Smooth muscle cell (in vitro differentiated cells): ENCODE results near the gene SDK1. TPM values are rescaled to one million over a fixed set of nuclear protein-coding genes. Genes with fewer than 3 reads are reported as not detected.

Experiments used
- DNase-seq: peaks from one replicate; lab custom pipeline; 2025; ENCODE audit not compliant: unreplicated experiment; lab: John Stamatoyannopoulos, UW
- H2AFZ ChIP-seq: fragments of 200-600 bp; sonication (generic); 2 replicates; pipeline ENCODE4 v1.6.0; 2016; ENCODE audit warnings: antibody characterized with exemption, low read depth, mild to moderate bottlenecking
- H3F3A ChIP-seq: fragments of 200-600 bp; sonication (generic); 2 replicates; pipeline ENCODE4 v1.6.0; 2017; ENCODE audit warnings: antibody characterized with exemption, low read depth
- H3K27ac ChIP-seq: fragments of 200-600 bp; sonication (generic); 2 replicates; pipeline ENCODE4 v1.5.1; 2016; ENCODE audit warnings: low read depth, mild to moderate bottlenecking
- H3K27me3 ChIP-seq: fragments of 200-600 bp; sonication (generic); 2 replicates; pipeline ENCODE4 v1.6.1; 2016; ENCODE audit warnings: low read depth, mild to moderate bottlenecking
- H3K36me3 ChIP-seq: fragments of 200-600 bp; sonication (generic); 2 replicates; pipeline ENCODE4 v1.5.1; 2016; ENCODE audit warnings: low read depth
- H3K4me1 ChIP-seq: fragments of 200-600 bp; sonication (generic); 2 replicates; pipeline ENCODE4 v1.5.1; 2016; ENCODE audit warnings: low read depth
- H3K4me2 ChIP-seq: fragments of 200-600 bp; sonication (generic); 2 replicates; pipeline ENCODE4 v1.6.0; 2016; ENCODE audit warnings: mild to moderate bottlenecking
- H3K4me3 ChIP-seq: fragments of 200-600 bp; sonication (generic); 2 replicates; pipeline ENCODE4 v1.5.1; 2016; ENCODE audit warnings: mild to moderate bottlenecking
- H3K79me2 ChIP-seq: fragments of 200-600 bp; sonication (generic); 2 replicates; pipeline ENCODE4 v1.6.0; 2016; ENCODE audit warnings: low read depth, mild to moderate bottlenecking
- H3K9ac ChIP-seq: fragments of 200-600 bp; sonication (generic); 2 replicates; pipeline ENCODE4 v1.6.0; 2016; ENCODE audit warnings: low read depth
- H3K9me3 ChIP-seq: fragments of 200-600 bp; sonication (generic); replicated peaks from 2 replicates; pipeline ENCODE4 v1.5.1; 2016; ENCODE audit warnings: low read depth
- H4K20me1 ChIP-seq: fragments of 200-600 bp; sonication (generic); 2 replicates; pipeline ENCODE4 v1.6.0; 2016; ENCODE audit warnings: low read depth
- CTCF ChIP-seq: fragments of 200-600 bp; sonication (generic); IDR thresholded peaks from 2 replicates; pipeline ENCODE4 v1.5.1; 2017; ENCODE audit warnings: borderline replicate concordance, mild to moderate bottlenecking, antibody characterized with exemption; ENCODE audit not compliant: insufficient read depth, poor library complexity, severe bottlenecking
- WGBS: methylation state at CpG from one replicate; pipeline ENCODE4 v1.1.7; 2016; ENCODE audit warnings: low lambda C conversion rate; 5-methylcytosine and 5-hydroxymethylcytosine counted together
- polyA plus RNA-seq: library from polyadenylated mRNA; unstranded; fragments of >200 nt; fragmentation: Nextera tagmentation; extraction: Ambion mirVana; gene quantifications from 2 replicates; pipeline ENCODE4 v1.2.1, GENCODE V29; 2016
- total RNA-seq: library from RNA; depleted of rRNA; stranded (reverse); fragments of >200 nt; gene quantifications from 2 replicates; pipeline ENCODE4 v1.2.3, GENCODE V29; 2014

The SDK1 gene
- total and polyA plus RNA-seq, 2 experiments from 2014 or later: 1.1 to 2.5 TPM

- Histone ChIP-seq H3K4me2 (no peak overlapping the region), H3K27me3 (no peaks in the 10 kb centered on the region), H3K36me3 (no peaks in the 10 kb centered on the region), H3K27ac (no peak overlapping the region), H3K4me3 (no peak overlapping the region), H2AFZ (no peak overlapping the region), H3K4me1 (no peaks in the 10 kb centered on the region), H3F3A (no peaks in the 10 kb centered on the region), H3K9ac (no peak overlapping the region), H3K79me2 (no peaks in the 10 kb centered on the region), H4K20me1 (no peaks in the 10 kb centered on the region), H3K9me3 (no peaks in the 10 kb centered on the region)
- no peak for DNase-seq
- WGBS: 97% methylated on average over 1 of the region's 1 CpG
- TF ChIP-seq CTCF: no peak
These were observed 26.9 kb upstream of the SDK1 start for GRCh38 chr7:3274131-3274530.

- Histone ChIP-seq H3K4me1 (no peaks in the 10 kb centered on the region), H3K36me3 (no peaks in the 10 kb centered on the region), H3K4me3 (no peak overlapping the region), H3F3A (no peaks in the 10 kb centered on the region), H3K27ac (no peak overlapping the region), H3K79me2 (no peaks in the 10 kb centered on the region), H3K27me3 (no peaks in the 10 kb centered on the region), H3K9me3 (no peaks in the 10 kb centered on the region), H4K20me1 (no peaks in the 10 kb centered on the region), H3K4me2 (no peak overlapping the region), H3K9ac (no peak overlapping the region), H2AFZ (no peak overlapping the region)
- WGBS: 86% methylated on average over 4 of the region's 4 CpGs
- TF ChIP-seq CTCF: no peak
- DNase-seq: no peak
These were observed 23.2 kb upstream of the SDK1 start for GRCh38 chr7:3277604-3278572.

GRCh38 chr7:3279147-3279818, 21.8 kb upstream of the SDK1 start:
- no peak overlapping the region for H2AFZ ChIP-seq
- H3K9me3 ChIP-seq: no peaks in the 10 kb centered on the region
- H3K79me2 ChIP-seq: no peaks in the 10 kb centered on the region
- no peak overlapping the region for H3K9ac ChIP-seq
- no peak for TF ChIP-seq CTCF
- no peak overlapping the region for H3K4me3 ChIP-seq
- 100% methylated on average over 2 of the region's 3 CpGs for WGBS
- no peak for DNase-seq
- no peaks in the 10 kb centered on the region for H4K20me1 ChIP-seq
- H3K36me3 ChIP-seq: no peaks in the 10 kb centered on the region
- no peak overlapping the region for H3K4me2 ChIP-seq
- H3F3A ChIP-seq: no peaks in the 10 kb centered on the region
- no peaks in the 10 kb centered on the region for H3K4me1 ChIP-seq
- no peaks in the 10 kb centered on the region for H3K27me3 ChIP-seq
- no peak overlapping the region for H3K27ac ChIP-seq
